Measurements from ENCODE around the gene PALLD. TPM values are rescaled to one million over a fixed set of nuclear protein-coding genes. Genes with fewer than 3 reads are reported as not detected.

The PALLD gene
- total and polyA plus RNA-seq, 2 of the 13 experiments (the other 11 are each of a cell fraction or from before 2014, with no cell fraction given): 0.50 to 1.5 TPM

- no peaks in the 10 kb centered on the region for H3K9me3 ChIP-seq (ENCODE audit: low read length)
- FAIRE-seq (no peak), ATAC-seq (no peak), DNase-seq (ENCODE audit: low spot score) (no peak)
- ChIA-PET CTCF (ENCODE audit: low intra/inter-chr PET ratio, low total read pairs) (no interaction called here), POLR2A (no interaction called here)
- in situ Hi-C loops (cut with HindIII; ENCODE audit: extremely low pct_ligation_motif_present, low pct_unique_long_range_greater_than_20kb): no loop called here
- H3K27me3 ChIP-seq (ENCODE audit: control insufficient read depth in 1 of 2, insufficient read depth in 2 of 2, low read length in 2 of 2): no peaks in the 10 kb centered on the region; a peak in 1 of 5 replicates
- no peak overlapping the region for H2AFZ ChIP-seq (ENCODE audit: low read length)
- no peaks in the 10 kb centered on the region for H3K79me2 ChIP-seq (ENCODE audit: insufficient read depth, low read length)
- H3K27ac ChIP-seq (ENCODE audit: extremely low read length, insufficient read depth, low read length): no peak overlapping the region
- H3K4me2 ChIP-seq (ENCODE audit: low read depth, low read length): no peak overlapping the region
- TF ChIP-seq CBFB (CRISPR knock-in tag; IDR thresholded peaks at IDR 0.05): no peak
- no peak for TF ChIP-seq ZNF549 (CRISPR knock-in tag; IDR thresholded peaks at IDR 0.05)
- TF ChIP-seq TCF7L2 (IDR thresholded peaks at IDR 0.05; ENCODE audit: low read depth, low read length): no peak
- no peak for TF ChIP-seq RBM22 (optimal IDR thresholded peaks at IDR 0.05; ENCODE audit: low read length)
- WGBS (ENCODE audit: low lambda C conversion rate): 46% methylated on average over 5 of the region's 5 CpGs
- no peak overlapping the region for H3K9ac ChIP-seq (ENCODE audit: insufficient read depth, low read depth, low read length)
- no peaks in the 10 kb centered on the region for H3K4me1 ChIP-seq (ENCODE audit: insufficient read depth, low read length)
- intact Hi-C loops (cut with micrococcal nuclease; ENCODE audit: unreplicated experiment): no loop called here
- BruUV-seq (replicated peaks): no TSS peak
- H3K36me3 ChIP-seq (replicated peaks in 1 of 2; ENCODE audit: control insufficient read depth in 1 of 2, insufficient read depth in 2 of 2, low read length in 2 of 2): no peaks in the 10 kb centered on the region
- no peaks in the 10 kb centered on the region for H4K20me1 ChIP-seq (ENCODE audit: insufficient read depth, low read length)
- no peak overlapping the region for H3K4me3 ChIP-seq (replicated peaks in 1 of 3; ENCODE audit: insufficient read depth in 1 of 3, low read depth in 2 of 3, low read length in 3 of 3)
Observed at GRCh38 chr4:168642591-168642990, 145.7 kb downstream of the PALLD start.

- H3K9ac ChIP-seq (ENCODE audit: insufficient read depth, low read depth, low read length): no peak overlapping the region
- H3K9me3 ChIP-seq (ENCODE audit: low read length): no peaks in the 10 kb centered on the region
- CTCF ChIA-PET (ENCODE audit: low intra/inter-chr PET ratio, low total read pairs): no interaction called here
- H3K79me2 ChIP-seq (ENCODE audit: insufficient read depth, low read length): no peaks in the 10 kb centered on the region
- FAIRE-seq (no peak), DNase-seq (ENCODE audit: low spot score) (no peak), ATAC-seq (no peak)
- no peaks in the 10 kb centered on the region for H3K36me3 ChIP-seq (replicated peaks in 1 of 2; ENCODE audit: control insufficient read depth in 1 of 2, insufficient read depth in 2 of 2, low read length in 2 of 2)
- no peaks in the 10 kb centered on the region for H3K4me1 ChIP-seq (ENCODE audit: insufficient read depth, low read length)
- intact Hi-C loops (cut with micrococcal nuclease; ENCODE audit: unreplicated experiment): no loop called here
- no peak overlapping the region for H3K4me2 ChIP-seq (ENCODE audit: low read depth, low read length)
- no TSS peak for BruUV-seq (replicated peaks)
- in situ Hi-C loops (cut with HindIII; ENCODE audit: extremely low pct_ligation_motif_present, low pct_unique_long_range_greater_than_20kb): no loop called here
- WGBS (ENCODE audit: low lambda C conversion rate): 76% methylated on average over 5 of the region's 5 CpGs
- H3K27ac ChIP-seq (ENCODE audit: extremely low read length, insufficient read depth, low read length): no peak overlapping the region
- H3K4me3 ChIP-seq (replicated peaks in 1 of 3; ENCODE audit: insufficient read depth in 1 of 3, low read depth in 2 of 3, low read length in 3 of 3): no peak overlapping the region
- H2AFZ ChIP-seq (ENCODE audit: low read length): no peak overlapping the region
- no peaks in the 10 kb centered on the region; a peak in 1 of 5 replicates for H3K27me3 ChIP-seq (ENCODE audit: control insufficient read depth in 1 of 2, insufficient read depth in 2 of 2, low read length in 2 of 2)
- no peaks in the 10 kb centered on the region for H4K20me1 ChIP-seq (ENCODE audit: insufficient read depth, low read length)
- POLR2A ChIA-PET: no interaction called here
- TF ChIP-seq ATF7 (IDR thresholded peaks at IDR 0.05) (no peak), ATF7 (CRISPR knock-in tag; IDR thresholded peaks at IDR 0.05) (no peak), ZNF343 (CRISPR knock-in tag; IDR thresholded peaks at IDR 0.05) (no peak), ZNF841 (CRISPR knock-in tag; IDR thresholded peaks at IDR 0.05; ENCODE audit: borderline replicate concordance) (no peak), FOXP4 (CRISPR knock-in tag; IDR thresholded peaks at IDR 0.05) (no peak), DMAP1 (CRISPR knock-in tag; IDR thresholded peaks at IDR 0.05) (no peak), ZNF619 (CRISPR knock-in tag; IDR thresholded peaks at IDR 0.05) (no peak), PRDM4 (CRISPR knock-in tag; IDR thresholded peaks at IDR 0.05; ENCODE audit: borderline replicate concordance) (no peak), ZNF546 (CRISPR knock-in tag; conservative IDR thresholded peaks at IDR 0.05) (no peak)
- TF ChIP-seq, protein P1, sequence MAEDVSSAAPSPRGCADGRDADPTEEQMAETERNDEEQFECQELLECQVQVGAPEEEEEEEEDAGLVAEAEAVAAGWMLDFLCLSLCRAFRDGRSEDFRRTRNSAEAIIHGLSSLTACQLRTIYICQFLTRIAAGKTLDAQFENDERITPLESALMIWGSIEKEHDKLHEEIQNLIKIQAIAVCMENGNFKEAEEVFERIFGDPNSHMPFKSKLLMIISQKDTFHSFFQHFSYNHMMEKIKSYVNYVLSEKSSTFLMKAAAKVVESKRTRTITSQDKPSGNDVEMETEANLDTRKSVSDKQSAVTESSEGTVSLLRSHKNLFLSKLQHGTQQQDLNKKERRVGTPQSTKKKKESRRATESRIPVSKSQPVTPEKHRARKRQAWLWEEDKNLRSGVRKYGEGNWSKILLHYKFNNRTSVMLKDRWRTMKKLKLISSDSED (CRISPR knock-in tag; IDR thresholded peaks at IDR 0.05): no peak
Observed at GRCh38 chr4:168643111-168643795, 146.4 kb downstream of the PALLD start.
